GM12878 (cell line): Measurements from ENCODE around the gene PCDHGC5. TPM values are rescaled to one million over a fixed set of nuclear protein-coding genes. Genes with fewer than 3 reads are reported as not detected.
A peak's percentile ranks its signal among the peaks of the same experiment; 100 is the strongest.

Experiments used
- BMI1 ChIP-seq: fragments of 450-650 bp; IDR thresholded peaks from 2 replicates; pipeline ENCODE4 v1.6.1; 2016; ENCODE audit warnings: mild to moderate bottlenecking, moderate library complexity, borderline replicate concordance
- CBX5 ChIP-seq: sonication (generic); IDR thresholded peaks from 2 replicates; pipeline ENCODE4 v1.6.1; 2016; ENCODE audit warnings: low read depth, moderate library complexity, mild to moderate bottlenecking, inconsistent platforms
- CHD4 ChIP-seq: fragments of 200-600 bp; sonication (generic); IDR thresholded peaks from 2 replicates; pipeline ENCODE4 v1.6.1; 2016; ENCODE audit warnings: mild to moderate bottlenecking
- IRF4 ChIP-seq: IDR thresholded peaks from 2 replicates; pipeline ENCODE4 v1.6.1; 2011; ENCODE audit warnings: low read depth, low read length
- NBN ChIP-seq: fragments of 450-650 bp; IDR thresholded peaks from 2 replicates; pipeline ENCODE4 v1.6.1; 2016
- NFYB ChIP-seq: IDR thresholded peaks from 2 replicates; pipeline ENCODE4 v1.6.1; 2011; ENCODE audit warnings: low read depth, mild to moderate bottlenecking, low read length, improper control_type of control experiment, moderate library complexity; ENCODE audit not compliant: insufficient read depth
- POLR2A ChIP-seq: IDR thresholded peaks from 2 replicates; pipeline ENCODE4 v1.6.1; 2011; ENCODE audit warnings: low read depth, mild to moderate bottlenecking, low read length
- POLR2AphosphoS5 ChIP-seq: IDR thresholded peaks from 2 replicates; pipeline ENCODE4 v1.6.1; 2011; ENCODE audit warnings: mild to moderate bottlenecking, low read length, inconsistent platforms
- SPI1 ChIP-seq: IDR thresholded peaks from 2 replicates; pipeline ENCODE4 v1.6.1; 2011; ENCODE audit warnings: low read depth, mild to moderate bottlenecking, low read length, moderate library complexity, borderline replicate concordance; ENCODE audit not compliant: insufficient read depth
- SREBF2 ChIP-seq: IDR thresholded peaks from 2 replicates; pipeline ENCODE4 v1.6.1; 2012; ENCODE audit warnings: mild to moderate bottlenecking, low read length
- SUZ12 ChIP-seq: fragments of 200-600 bp; sonication (generic); IDR thresholded peaks from one replicate; pipeline ENCODE4 v1.6.1; 2018; ENCODE audit warnings: antibody characterized with exemption, mild to moderate bottlenecking; ENCODE audit not compliant: unreplicated experiment
- TAF1 ChIP-seq: IDR thresholded peaks from 2 replicates; pipeline ENCODE4 v1.6.1; 2011; ENCODE audit warnings: mild to moderate bottlenecking, low read depth, low read length, borderline replicate concordance
- TCF12 ChIP-seq: IDR thresholded peaks from 2 replicates; pipeline ENCODE4 v1.6.1; 2011; ENCODE audit warnings: low read depth, mild to moderate bottlenecking, low read length
- TCF3 ChIP-seq: IDR thresholded peaks from 2 replicates; pipeline ENCODE4 v1.6.1; 2012; ENCODE audit warnings: low read depth, mild to moderate bottlenecking, low read length, borderline replicate concordance; ENCODE audit not compliant: insufficient read depth
- polyA plus RNA-seq, 11 experiments: library from polyadenylated mRNA; depleted of rRNA in 4 of 11; unstranded in 6 of 11; stranded (reverse) in 5 of 11; fragments of >200 nt; fragmentation: Nextera tagmentation in 4 of 11; fragmentation: Illumina TruSeq in 1 of 11; extraction: Ambion mirVana in 4 of 11; extraction: Trizol in 1 of 11; gene quantifications; 1 replicate in 1 of 11; 2 replicates in 10 of 11; pipeline versions ENCODE4 v1.2.1 to v1.2.3, GENCODE V29; 2011 to 2016; ENCODE audit warnings: inconsistent platforms in 2 of 11, missing spikeins in 2 of 11, low read depth in 1 of 11
- total RNA-seq, 4 experiments: library from RNA; depleted of rRNA in 3 of 4; stranded (reverse); fragments of >200 nt in 3 of 4; fragmentation: Illumina TruSeq in 1 of 4; extraction: Trizol in 1 of 4; gene quantifications; 2 replicates each; pipeline versions ENCODE4 v1.2.1 to v1.2.3, GENCODE V29; 2013 to 2021
- TF ChIP-seq, protein P1 (sequence below): fragments of 450-650 bp; conservative IDR thresholded peaks from 2 replicates; pipeline ENCODE4 v1.6.1; 2017; ENCODE audit warnings: mild to moderate bottlenecking, moderate library complexity
- TF ChIP-seq, protein P2 (sequence below): fragments of 450-650 bp; IDR thresholded peaks from 2 replicates; pipeline ENCODE4 v1.6.1; 2017; ENCODE audit warnings: mild to moderate bottlenecking, moderate library complexity
- TF ChIP-seq, protein P3 (sequence below): IDR thresholded peaks from 2 replicates; pipeline ENCODE4 v1.6.1; 2011; ENCODE audit warnings: mild to moderate bottlenecking, low read depth, low read length, moderate library complexity; ENCODE audit not compliant: insufficient replicate concordance
- TF ChIP-seq, protein P4 (sequence below): IDR thresholded peaks from 2 replicates; pipeline ENCODE4 v1.6.1; 2012; ENCODE audit warnings: low read depth, low read length, improper control_type of control experiment
- TF ChIP-seq, protein P5 (sequence below): IDR thresholded peaks from 2 replicates; pipeline ENCODE4 v1.6.1; 2011; ENCODE audit warnings: low read depth, low read length, improper control_type of control experiment, borderline replicate concordance
- TF ChIP-seq, protein P6 (sequence below): IDR thresholded peaks from 2 replicates; pipeline ENCODE4 v1.6.1; 2012; ENCODE audit warnings: low read depth, low read length, improper control_type of control experiment

PCDHGC5 gene
- total and polyA plus RNA-seq, 10 of the 15 experiments (the other 5 are each of a cell fraction or from before 2014, with no cell fraction given), result 0.05 to 0.87 (median 0.18) TPM; not detected in 2

DNA sequence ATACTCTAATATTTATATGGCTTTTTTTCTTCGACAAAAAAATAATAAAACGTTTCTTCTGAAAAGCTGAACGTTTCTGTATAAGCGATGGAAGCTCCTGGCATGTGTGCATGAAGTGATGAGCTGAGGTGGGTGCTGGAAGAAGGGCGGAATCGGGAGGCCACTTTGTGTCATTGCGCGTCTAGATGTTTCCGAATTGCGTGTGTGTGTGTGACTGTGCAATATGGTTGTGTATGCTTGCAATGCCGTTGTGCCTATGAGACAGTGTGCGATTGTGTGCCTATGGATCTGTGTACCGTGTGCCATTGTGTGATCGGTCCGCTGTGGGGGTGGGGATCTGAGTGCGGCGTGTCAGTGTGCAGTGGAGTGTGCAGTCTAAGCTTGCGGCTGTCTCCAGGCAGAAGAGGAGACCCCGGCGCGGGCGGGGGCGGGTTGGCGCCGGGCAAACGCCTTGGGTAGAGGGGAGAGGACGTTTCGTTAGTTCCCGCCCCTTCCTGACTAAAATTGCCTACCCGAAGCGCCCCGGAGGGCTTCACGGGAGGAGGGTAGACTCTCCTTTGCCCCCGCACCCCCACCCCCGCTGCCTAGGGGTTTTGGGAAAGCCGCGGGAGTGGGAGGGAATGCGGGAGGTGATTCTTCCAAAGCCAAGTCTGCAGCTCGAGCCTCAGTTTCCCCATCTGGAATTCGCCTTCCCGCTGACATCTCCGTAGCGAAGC lies 24.2 kb downstream of the PCDHGC5 start (continued):
- TF ChIP-seq, protein P1, sequence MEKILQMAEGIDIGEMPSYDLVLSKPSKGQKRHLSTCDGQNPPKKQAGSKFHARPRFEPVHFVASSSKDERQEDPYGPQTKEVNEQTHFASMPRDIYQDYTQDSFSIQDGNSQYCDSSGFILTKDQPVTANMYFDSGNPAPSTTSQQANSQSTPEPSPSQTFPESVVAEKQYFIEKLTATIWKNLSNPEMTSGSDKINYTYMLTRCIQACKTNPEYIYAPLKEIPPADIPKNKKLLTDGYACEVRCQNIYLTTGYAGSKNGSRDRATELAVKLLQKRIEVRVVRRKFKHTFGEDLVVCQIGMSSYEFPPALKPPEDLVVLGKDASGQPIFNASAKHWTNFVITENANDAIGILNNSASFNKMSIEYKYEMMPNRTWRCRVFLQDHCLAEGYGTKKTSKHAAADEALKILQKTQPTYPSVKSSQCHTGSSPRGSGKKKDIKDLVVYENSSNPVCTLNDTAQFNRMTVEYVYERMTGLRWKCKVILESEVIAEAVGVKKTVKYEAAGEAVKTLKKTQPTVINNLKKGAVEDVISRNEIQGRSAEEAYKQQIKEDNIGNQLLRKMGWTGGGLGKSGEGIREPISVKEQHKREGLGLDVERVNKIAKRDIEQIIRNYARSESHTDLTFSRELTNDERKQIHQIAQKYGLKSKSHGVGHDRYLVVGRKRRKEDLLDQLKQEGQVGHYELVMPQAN, result no peak
- TF ChIP-seq NBN (peak; percentile 8; the same call in 1 of the 2 replicates), SUZ12 (no peak), TAF1 (no peak), SREBF2 (no peak), TCF3 (no peak), SPI1 (no peak), BMI1 (no peak), CHD4 (no peak), TCF12 (no peak), CBX5 (no peak), IRF4 (0 out of 2 replicates have a peak, but pooled peaks have one; percentile 30), POLR2AphosphoS5 (0 out of 2 replicates have a peak, but pooled peaks have one; percentile 30), POLR2A (peak; percentile 60; the same call in 1 of the 2 replicates), NFYB (no peak)
- TF ChIP-seq, protein P2, sequence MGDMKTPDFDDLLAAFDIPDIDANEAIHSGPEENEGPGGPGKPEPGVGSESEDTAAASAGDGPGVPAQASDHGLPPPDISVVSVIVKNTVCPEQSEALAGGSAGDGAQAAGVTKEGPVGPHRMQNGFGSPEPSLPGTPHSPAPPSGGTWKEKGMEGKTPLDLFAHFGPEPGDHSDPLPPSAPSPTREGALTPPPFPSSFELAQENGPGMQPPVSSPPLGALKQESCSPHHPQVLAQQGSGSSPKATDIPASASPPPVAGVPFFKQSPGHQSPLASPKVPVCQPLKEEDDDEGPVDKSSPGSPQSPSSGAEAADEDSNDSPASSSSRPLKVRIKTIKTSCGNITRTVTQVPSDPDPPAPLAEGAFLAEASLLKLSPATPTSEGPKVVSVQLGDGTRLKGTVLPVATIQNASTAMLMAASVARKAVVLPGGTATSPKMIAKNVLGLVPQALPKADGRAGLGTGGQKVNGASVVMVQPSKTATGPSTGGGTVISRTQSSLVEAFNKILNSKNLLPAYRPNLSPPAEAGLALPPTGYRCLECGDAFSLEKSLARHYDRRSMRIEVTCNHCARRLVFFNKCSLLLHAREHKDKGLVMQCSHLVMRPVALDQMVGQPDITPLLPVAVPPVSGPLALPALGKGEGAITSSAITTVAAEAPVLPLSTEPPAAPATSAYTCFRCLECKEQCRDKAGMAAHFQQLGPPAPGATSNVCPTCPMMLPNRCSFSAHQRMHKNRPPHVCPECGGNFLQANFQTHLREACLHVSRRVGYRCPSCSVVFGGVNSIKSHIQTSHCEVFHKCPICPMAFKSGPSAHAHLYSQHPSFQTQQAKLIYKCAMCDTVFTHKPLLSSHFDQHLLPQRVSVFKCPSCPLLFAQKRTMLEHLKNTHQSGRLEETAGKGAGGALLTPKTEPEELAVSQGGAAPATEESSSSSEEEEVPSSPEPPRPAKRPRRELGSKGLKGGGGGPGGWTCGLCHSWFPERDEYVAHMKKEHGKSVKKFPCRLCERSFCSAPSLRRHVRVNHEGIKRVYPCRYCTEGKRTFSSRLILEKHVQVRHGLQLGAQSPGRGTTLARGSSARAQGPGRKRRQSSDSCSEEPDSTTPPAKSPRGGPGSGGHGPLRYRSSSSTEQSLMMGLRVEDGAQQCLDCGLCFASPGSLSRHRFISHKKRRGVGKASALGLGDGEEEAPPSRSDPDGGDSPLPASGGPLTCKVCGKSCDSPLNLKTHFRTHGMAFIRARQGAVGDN, result peak; percentile 21; the same call in 1 of the 2 replicates
- TF ChIP-seq, protein P3, sequence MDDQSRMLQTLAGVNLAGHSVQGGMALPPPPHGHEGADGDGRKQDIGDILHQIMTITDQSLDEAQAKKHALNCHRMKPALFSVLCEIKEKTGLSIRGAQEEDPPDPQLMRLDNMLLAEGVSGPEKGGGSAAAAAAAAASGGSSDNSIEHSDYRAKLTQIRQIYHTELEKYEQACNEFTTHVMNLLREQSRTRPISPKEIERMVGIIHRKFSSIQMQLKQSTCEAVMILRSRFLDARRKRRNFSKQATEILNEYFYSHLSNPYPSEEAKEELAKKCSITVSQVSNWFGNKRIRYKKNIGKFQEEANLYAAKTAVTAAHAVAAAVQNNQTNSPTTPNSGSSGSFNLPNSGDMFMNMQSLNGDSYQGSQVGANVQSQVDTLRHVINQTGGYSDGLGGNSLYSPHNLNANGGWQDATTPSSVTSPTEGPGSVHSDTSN, result peak; percentile 48
- TF ChIP-seq, protein P4, sequence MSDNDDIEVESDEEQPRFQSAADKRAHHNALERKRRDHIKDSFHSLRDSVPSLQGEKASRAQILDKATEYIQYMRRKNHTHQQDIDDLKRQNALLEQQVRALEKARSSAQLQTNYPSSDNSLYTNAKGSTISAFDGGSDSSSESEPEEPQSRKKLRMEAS, result no peak
- TF ChIP-seq, protein P5, sequence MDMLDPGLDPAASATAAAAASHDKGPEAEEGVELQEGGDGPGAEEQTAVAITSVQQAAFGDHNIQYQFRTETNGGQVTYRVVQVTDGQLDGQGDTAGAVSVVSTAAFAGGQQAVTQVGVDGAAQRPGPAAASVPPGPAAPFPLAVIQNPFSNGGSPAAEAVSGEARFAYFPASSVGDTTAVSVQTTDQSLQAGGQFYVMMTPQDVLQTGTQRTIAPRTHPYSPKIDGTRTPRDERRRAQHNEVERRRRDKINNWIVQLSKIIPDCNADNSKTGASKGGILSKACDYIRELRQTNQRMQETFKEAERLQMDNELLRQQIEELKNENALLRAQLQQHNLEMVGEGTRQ, result no peak
- TF ChIP-seq, protein P6, sequence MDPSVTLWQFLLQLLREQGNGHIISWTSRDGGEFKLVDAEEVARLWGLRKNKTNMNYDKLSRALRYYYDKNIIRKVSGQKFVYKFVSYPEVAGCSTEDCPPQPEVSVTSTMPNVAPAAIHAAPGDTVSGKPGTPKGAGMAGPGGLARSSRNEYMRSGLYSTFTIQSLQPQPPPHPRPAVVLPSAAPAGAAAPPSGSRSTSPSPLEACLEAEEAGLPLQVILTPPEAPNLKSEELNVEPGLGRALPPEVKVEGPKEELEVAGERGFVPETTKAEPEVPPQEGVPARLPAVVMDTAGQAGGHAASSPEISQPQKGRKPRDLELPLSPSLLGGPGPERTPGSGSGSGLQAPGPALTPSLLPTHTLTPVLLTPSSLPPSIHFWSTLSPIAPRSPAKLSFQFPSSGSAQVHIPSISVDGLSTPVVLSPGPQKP, result no peak
